Breast epithelium (tissue), 3 donors: ENCODE results near the gene NEGR1.

Experiments
- CTCF ChIP-seq, 3 donors: fragments of 450-650 bp; IDR thresholded peaks; one replicate each; pipeline ENCODE4 v1.5.1; 2016 to 2017; ENCODE audit warnings: antibody characterized with exemption in 3 of 3, mild to moderate bottlenecking in 3 of 3, moderate library complexity in 3 of 3
- POLR2A ChIP-seq: fragments of 450-650 bp; IDR thresholded peaks from one replicate; pipeline ENCODE4 v1.6.1; 2016; ENCODE audit warnings: antibody characterized with exemption, mild to moderate bottlenecking, moderate library complexity
- POLR2AphosphoS5 ChIP-seq, 3 donors: sonication (generic); formaldehyde crosslinking; IDR thresholded peaks; one replicate each; pipeline ENCODE4 v1.6.1; 2017; ENCODE audit warnings: antibody characterized with exemption in 3 of 3

- TF ChIP-seq CTCF (IDR thresholded peaks at IDR 0.05) (no peak), POLR2AphosphoS5 (IDR thresholded peaks at IDR 0.05) (no peak), POLR2A (no peak)
These were observed 473.3 kb downstream of the NEGR1 start for GRCh38 chr1:71809085-71809484.
